K562 (cell line): ENCODE results near the gene IL6ST. TPM values are rescaled to one million over a fixed set of nuclear protein-coding genes. Genes with fewer than 3 reads are reported as not detected.

Experiments
- ATAC-seq: fragments of 200-7000 bp; cut with Tn5 transposase; 3 replicates; pipeline ENCODE4 v1.9.1; 2020; ENCODE audit warnings: moderate library complexity
- BruUV-seq: library from RNA; stranded (reverse); fragments of 400-500 nt; replicated peaks from 2 replicates; lab custom pipeline; 2021; lab: Mats Ljungman, UMichigan
- CTCF ChIA-PET: fragments of 300-600 bp; formaldehyde crosslinking; extraction: SDS; loops from one replicate; lab custom pipeline; 2021; ENCODE audit warnings: low intra/inter-chr PET ratio; lab: Yijun Ruan, JAX
- POLR2A ChIA-PET: fragments of 300-600, 350-650 bp; sonication (Branson Sonifier 250); formaldehyde crosslinking; extraction: SDS; loops from one replicate; lab custom pipeline; 2021; ENCODE audit warnings: antibody characterized with exemption, inconsistent platforms; lab: Yijun Ruan, JAX
- DNase-seq, 4 experiments: peaks; one replicate each; pipeline versions ENCODE4 v3.0.0 to v3.0.0-alpha.2; 2011 to 2018; ENCODE audit warnings: low spot score in 3 of 4, mixed read lengths in 3 of 4; ENCODE audit errors: extremely low read depth in 1 of 4
- FAIRE-seq: peaks from 2 replicates; lab custom pipeline; 2011; peaks lifted over from hg19 to GRCh38; lab: Jason Lieb, UNC
- H2AFZ ChIP-seq: 2 replicates; pipeline ENCODE4 v1.6.0; 2011; ENCODE audit warnings: low read depth, low read length, control low read depth, inconsistent platforms
- H3K27ac ChIP-seq: fragments of 200-600 bp; 3 replicates; pipeline ENCODE4 v1.8.0; 2011; ENCODE audit warnings: low read depth, mild to moderate bottlenecking, control low read depth, inconsistent platforms, low read length, moderate library complexity, mixed read lengths; ENCODE audit errors: extremely low read depth
- H3K27me3 ChIP-seq, 2 experiments: fragments of 300-600 bp in 1 of 2; 2 replicates in 1 of 2; 3 replicates in 1 of 2; pipeline versions ENCODE4 v1.6.0 to v1.8.0; 2011; ENCODE audit warnings: inconsistent platforms in 2 of 2, low read length in 2 of 2, mild to moderate bottlenecking in 1 of 2, mixed read lengths in 1 of 2, moderate library complexity in 1 of 2; ENCODE audit not compliant: control insufficient read depth in 2 of 2, insufficient read depth in 2 of 2
- H3K36me3 ChIP-seq: fragments of 300-600 bp; 3 replicates; pipeline ENCODE4 v1.8.0; 2011; ENCODE audit warnings: mild to moderate bottlenecking, low read length, inconsistent platforms; ENCODE audit not compliant: control insufficient read depth, insufficient read depth
- H3K4me1 ChIP-seq, 2 experiments: fragments of 200-600 bp in 1 of 2; replicated peaks in 1 of 2; 2 replicates in 1 of 2; 3 replicates in 1 of 2; pipeline versions ENCODE4 v1.5.1 to v1.8.0; 2011; ENCODE audit warnings: inconsistent platforms in 2 of 2, low read length in 2 of 2, mild to moderate bottlenecking in 1 of 2, mixed read lengths in 1 of 2, moderate library complexity in 1 of 2; ENCODE audit not compliant: control insufficient read depth in 2 of 2, insufficient read depth in 2 of 2
- H3K4me2 ChIP-seq: 2 replicates; pipeline ENCODE4 v1.6.1; 2011; ENCODE audit warnings: low read length, control low read depth, inconsistent platforms, mixed read lengths; ENCODE audit not compliant: insufficient read depth
- H3K4me3 ChIP-seq: fragments of 200-600 bp; sonication (generic), shearing (Covaris generic); 2 replicates; pipeline ENCODE4 v1.5.1; 2016; ENCODE audit warnings: control low read depth, inconsistent platforms
- H3K79me2 ChIP-seq: fragments of 200-600 bp; 3 replicates; pipeline ENCODE4 v1.8.0; 2011; ENCODE audit warnings: low read length, inconsistent platforms; ENCODE audit not compliant: control insufficient read depth, insufficient read depth
- H3K9ac ChIP-seq, 2 experiments: 2 replicates each; pipeline versions ENCODE4 v1.6.0 to v1.6.1; 2011; ENCODE audit warnings: low read depth in 2 of 2, low read length in 2 of 2, control low read depth in 1 of 2, inconsistent platforms in 1 of 2, mild to moderate bottlenecking in 1 of 2, mixed read lengths in 1 of 2; ENCODE audit not compliant: insufficient read depth in 1 of 2
- H3K9me1 ChIP-seq: one replicate; pipeline ENCODE4 v1.6.0; 2011; ENCODE audit warnings: inconsistent platforms, mild to moderate bottlenecking, low read length, moderate library complexity; ENCODE audit not compliant: control insufficient read depth, insufficient read depth
- H3K9me3 ChIP-seq: replicated peaks from 2 replicates; pipeline ENCODE4 v1.5.1; 2011; ENCODE audit warnings: low read depth, low read length, inconsistent platforms; ENCODE audit not compliant: control insufficient read depth, insufficient read depth
- H4K20me1 ChIP-seq: replicated peaks from 2 replicates; pipeline ENCODE4 v1.6.1; 2011; ENCODE audit warnings: low read length, inconsistent platforms, mixed read lengths; ENCODE audit not compliant: control insufficient read depth, insufficient read depth
- COPS2 ChIP-seq: fragments of 450-650 bp; conservative IDR thresholded peaks from 2 replicates; pipeline ENCODE4 v1.6.1; 2016; ENCODE audit warnings: mild to moderate bottlenecking, moderate library complexity
- GTF2F1 ChIP-seq: IDR thresholded peaks from 2 replicates; pipeline ENCODE4 v1.6.1; 2011; ENCODE audit warnings: low read depth, low read length, improper control_type of control experiment
- HBP1 ChIP-seq: fragments of 450-650 bp; formaldehyde crosslinking; IDR thresholded peaks from 2 replicates; pipeline ENCODE4 v1.4.0; 2022; ENCODE audit warnings: missing genetic modification characterization
- HOXB6 ChIP-seq: fragments of 250-450 bp; sonication (Bioruptor Pico); IDR thresholded peaks from 2 replicates; pipeline ENCODE4 v1.5.1; 2022; ENCODE audit warnings: mild to moderate bottlenecking, borderline replicate concordance
- LCOR ChIP-seq: sonication (generic); formaldehyde crosslinking; IDR thresholded peaks from 2 replicates; pipeline ENCODE4 v1.8.0; 2022; ENCODE audit warnings: mild to moderate bottlenecking, missing genetic modification reagents
- NFRKB ChIP-seq: fragments of 450-650 bp; IDR thresholded peaks from 2 replicates; pipeline ENCODE4 v1.6.1; 2016; ENCODE audit warnings: low read depth
- POLR2AphosphoS5 ChIP-seq: IDR thresholded peaks from 2 replicates; pipeline ENCODE4 v1.6.1; 2011; ENCODE audit warnings: mild to moderate bottlenecking, low read depth, low read length, moderate library complexity; ENCODE audit not compliant: control insufficient read depth, insufficient read depth
- ZKSCAN3 ChIP-seq: fragments of 250-450 bp; sonication (Bioruptor Pico); IDR thresholded peaks from 2 replicates; pipeline ENCODE4 v1.4.0; 2020
- ZNF224 ChIP-seq: sonication (generic); formaldehyde crosslinking; IDR thresholded peaks from 2 replicates; pipeline ENCODE4 v1.8.0; 2022; ENCODE audit warnings: mild to moderate bottlenecking, missing genetic modification reagents
- ZNF507 ChIP-seq: conservative IDR thresholded peaks from 2 replicates; pipeline ENCODE4 v1.6.1; 2017; ENCODE audit warnings: missing genetic modification characterization, missing compliant biosample characterization
- ZNF589 ChIP-seq: fragments of 200-800 bp; sonication (Bioruptor generic); IDR thresholded peaks from 2 replicates; pipeline ENCODE4 v1.6.1; 2016; ENCODE audit warnings: low read depth, missing genetic modification characterization, missing compliant biosample characterization
- WGBS: fragments of 100-300 bp; shearing (Covaris generic); methylation state at CpG from one replicate; pipeline ENCODE4 v1.1.6; 2016; ENCODE audit warnings: low coverage, mixed read lengths; ENCODE audit not compliant: insufficient coverage; ENCODE audit errors: missing lambda C conversion rate; 5-methylcytosine and 5-hydroxymethylcytosine counted together
- in situ Hi-C: fragments of 300-500 bp; cut with MboI; formaldehyde crosslinking; loops from 4 replicates; pipeline ENCODE4 v1.15.0; 2018; ENCODE audit warnings: inconsistent platforms, mixed read lengths
- intact Hi-C: fragments of 100-400 bp; cut with micrococcal nuclease; formaldehyde crosslinking; loops from 2 replicates; pipeline ENCODE4 v1.14.2; 2022
- polyA plus RNA-seq, 8 experiments: library from polyadenylated mRNA; depleted of rRNA in 4 of 8; stranded (reverse) in 5 of 8; unstranded in 3 of 8; fragments of >200 nt; fragmentation: Nextera tagmentation in 2 of 8; fragmentation: Illumina TruSeq in 1 of 8; extraction: Ambion mirVana in 2 of 8; extraction: Trizol in 1 of 8; gene quantifications; 2 replicates each; pipeline versions ENCODE4 v1.2.1 to v1.2.3, GENCODE V29; 2011 to 2014; ENCODE audit warnings: inconsistent platforms in 1 of 8, missing spikeins in 1 of 8
- total RNA-seq, 7 experiments: library from RNA; depleted of rRNA in 6 of 7; stranded (reverse); fragments of >200 nt in 6 of 7; fragmentation: Illumina TruSeq in 2 of 7; extraction: Trizol in 2 of 7; gene quantifications; 2 replicates each; pipeline versions ENCODE4 v1.2.1 to v1.2.3, GENCODE V29; 2011 to 2021; ENCODE audit warnings: low replicate concordance in 1 of 7

IL6ST gene
- total and polyA plus RNA-seq, 9 of the 15 experiments (the other 6 are each of a cell fraction or from before 2014, with no cell fraction given) = 2.0 to 27.0 (median 7.9) TPM

DNA sequence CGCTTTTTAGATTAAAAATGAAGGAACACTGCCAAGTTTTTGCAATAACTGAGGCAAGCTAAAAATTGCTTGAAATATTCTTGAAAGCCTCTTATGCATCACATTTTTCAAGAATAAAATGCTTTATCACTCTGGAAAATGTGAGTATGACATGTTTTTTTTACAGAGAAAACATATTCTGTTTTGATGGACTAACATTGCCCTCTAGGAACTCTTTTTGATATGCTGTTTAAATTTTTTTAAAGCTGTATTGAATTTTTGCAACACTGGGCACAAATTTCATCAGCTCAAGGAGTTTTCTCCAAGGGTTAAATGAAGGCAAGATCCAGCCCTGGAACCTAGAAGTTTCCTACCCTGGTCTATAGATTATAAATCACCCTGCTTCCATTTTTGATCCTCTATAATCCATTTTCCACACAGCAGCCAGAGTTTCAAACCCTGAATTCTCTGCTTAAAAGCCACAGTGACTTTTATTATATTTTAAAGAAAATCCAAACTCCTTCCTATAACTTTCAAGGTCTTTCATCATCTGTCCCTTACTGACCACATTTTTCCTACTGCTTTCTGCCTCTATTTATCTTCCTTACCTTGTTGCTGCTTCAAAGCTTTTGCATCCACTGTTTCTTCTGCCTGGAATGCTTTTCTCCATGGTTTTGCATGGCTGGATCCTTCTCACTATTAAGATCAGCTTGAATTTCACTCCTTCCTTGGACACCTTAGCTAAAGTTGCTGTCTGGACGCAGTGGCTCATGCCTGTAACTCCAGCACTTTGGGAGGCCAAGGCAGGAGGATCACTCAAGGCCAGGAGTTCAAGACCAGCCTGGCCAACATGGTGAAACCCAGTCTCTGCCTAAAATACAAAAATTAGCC, 82.7 kb downstream of the IL6ST start:
- in situ Hi-C loops (no loop called here), intact Hi-C loops (no loop called here)
- Histone ChIP-seq H3K4me2 (no peak overlapping the region), H2AFZ (no peak overlapping the region), H3K9me3 (no peaks in the 10 kb centered on the region), H3K27me3 (peaks cover 0 to 31% of the 10 kb centered on the region in 2 experiments; a peak in 3 of 5 replicates), H3K36me3 (no peaks in the 10 kb centered on the region), H3K79me2 (no peaks in the 10 kb centered on the region), H3K9me1 (no peaks in the 10 kb centered on the region), H3K9ac (no peak overlapping the region), H3K4me3 (no peak overlapping the region), H3K4me1 (no peaks in the 10 kb centered on the region), H4K20me1 (no peaks in the 10 kb centered on the region; the same call in 1 of the 2 replicates), H3K27ac (no peak overlapping the region)
- no peak for DNase-seq
- ChIA-PET CTCF (interaction anchor here (0.6 kb wide), 1 partner anchor 893 kb away, joined by 3 read pairs; no protein-coding TSS in a partner anchor), POLR2A (no interaction called here)
- FAIRE-seq = no peak
- 25% methylated on average over 2 of the region's 2 CpGs for WGBS
- ATAC-seq = no peak
- BruUV-seq = no TSS peak
- TF ChIP-seq HBP1 (CRISPR knock-in tag) (no peak), ZNF507 (no peak), ZKSCAN3 (CRISPR knock-in tag) (no peak), ZNF224 (CRISPR knock-in tag) (no peak), ZNF589 (peak; percentile 72; the same call in 1 of the 2 replicates), POLR2AphosphoS5 (no peak), COPS2 (no peak), NFRKB (no peak), HOXB6 (no peak), GTF2F1 (no peak), LCOR (no peak)
